Measurements from ENCODE around the gene MYOCOS.

The MYOCOS gene

GRCh38 chr1:171606402-171606941 is 15.6 kb upstream of the MYOCOS start:
- Histone ChIP-seq H3K27me3 (ENCODE audit: insufficient read depth, low read length, poor library complexity, severe bottlenecking) (no peaks in the 10 kb centered on the region), H3K4me2 (ENCODE audit: low read depth, low read length, poor library complexity, severe bottlenecking) (no peak overlapping the region), H3K36me3 (ENCODE audit: insufficient read depth, low read length) (no peaks in the 10 kb centered on the region), H3F3A (ENCODE audit: low read depth) (no peaks in the 10 kb centered on the region), H3K9ac (ENCODE audit: low read depth, low read length, poor library complexity, severe bottlenecking) (no peak overlapping the region), H3K9me3 (ENCODE audit: insufficient read depth, low read depth, low read length) (no peaks in the 10 kb centered on the region), H3K9me2 (replicated peaks; ENCODE audit: low read depth, low read length) (no peaks in the 10 kb centered on the region), H3K4me3 (ENCODE audit: low read length, poor library complexity, severe bottlenecking) (no peak overlapping the region), H3K4me1 (ENCODE audit: insufficient read depth, low read length, poor library complexity, severe bottlenecking) (no peaks in the 10 kb centered on the region), H2AFZ (ENCODE audit: low read length) (no peak overlapping the region), H3K79me2 (ENCODE audit: insufficient read depth, low read length) (no peaks in the 10 kb centered on the region), H4K20me1 (ENCODE audit: insufficient read depth, low read length, poor library complexity, severe bottlenecking) (no peaks in the 10 kb centered on the region)
- TF ChIP-seq, protein P1, sequence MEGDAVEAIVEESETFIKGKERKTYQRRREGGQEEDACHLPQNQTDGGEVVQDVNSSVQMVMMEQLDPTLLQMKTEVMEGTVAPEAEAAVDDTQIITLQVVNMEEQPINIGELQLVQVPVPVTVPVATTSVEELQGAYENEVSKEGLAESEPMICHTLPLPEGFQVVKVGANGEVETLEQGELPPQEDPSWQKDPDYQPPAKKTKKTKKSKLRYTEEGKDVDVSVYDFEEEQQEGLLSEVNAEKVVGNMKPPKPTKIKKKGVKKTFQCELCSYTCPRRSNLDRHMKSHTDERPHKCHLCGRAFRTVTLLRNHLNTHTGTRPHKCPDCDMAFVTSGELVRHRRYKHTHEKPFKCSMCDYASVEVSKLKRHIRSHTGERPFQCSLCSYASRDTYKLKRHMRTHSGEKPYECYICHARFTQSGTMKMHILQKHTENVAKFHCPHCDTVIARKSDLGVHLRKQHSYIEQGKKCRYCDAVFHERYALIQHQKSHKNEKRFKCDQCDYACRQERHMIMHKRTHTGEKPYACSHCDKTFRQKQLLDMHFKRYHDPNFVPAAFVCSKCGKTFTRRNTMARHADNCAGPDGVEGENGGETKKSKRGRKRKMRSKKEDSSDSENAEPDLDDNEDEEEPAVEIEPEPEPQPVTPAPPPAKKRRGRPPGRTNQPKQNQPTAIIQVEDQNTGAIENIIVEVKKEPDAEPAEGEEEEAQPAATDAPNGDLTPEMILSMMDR (conservative IDR thresholded peaks at IDR 0.05; ENCODE audit: low read length) = no peak
- no peak for TF ChIP-seq EZH2phosphoT487 (IDR thresholded peaks at IDR 0.05; ENCODE audit: borderline replicate concordance)

DNA sequence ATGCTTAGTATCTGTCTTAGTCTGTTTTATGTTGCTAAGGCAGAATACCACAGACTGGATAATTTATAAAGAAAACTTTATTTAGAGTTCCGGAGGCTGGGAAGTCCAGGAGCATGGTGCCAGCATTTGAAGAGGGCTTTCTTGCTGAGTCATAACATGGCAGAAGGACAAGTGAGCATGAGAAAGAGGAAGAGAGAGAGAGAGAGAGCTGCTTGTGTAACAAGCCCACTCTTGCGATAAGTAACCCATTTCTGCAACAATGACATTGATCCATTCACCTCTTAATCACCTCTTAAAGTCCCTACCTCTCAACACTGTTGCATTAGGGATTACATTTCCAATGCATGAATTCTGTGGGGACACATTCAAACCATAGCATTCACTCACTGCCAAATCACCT is 11.7 kb upstream of the MYOCOS start:
- no peak overlapping the region for H3K9ac ChIP-seq (ENCODE audit: low read depth, low read length, poor library complexity, severe bottlenecking)
- no peaks in the 10 kb centered on the region for H3K4me1 ChIP-seq (ENCODE audit: insufficient read depth, low read length, poor library complexity, severe bottlenecking)
- no peaks in the 10 kb centered on the region for H3K9me3 ChIP-seq (ENCODE audit: insufficient read depth, low read depth, low read length)
- no peak overlapping the region for H3K4me2 ChIP-seq (ENCODE audit: low read depth, low read length, poor library complexity, severe bottlenecking)
- H3K27me3 ChIP-seq (ENCODE audit: insufficient read depth, low read length, poor library complexity, severe bottlenecking) = no peaks in the 10 kb centered on the region
- no peak overlapping the region for H3K4me3 ChIP-seq (ENCODE audit: low read length, poor library complexity, severe bottlenecking)
- H4K20me1 ChIP-seq (ENCODE audit: insufficient read depth, low read length, poor library complexity, severe bottlenecking) = no peaks in the 10 kb centered on the region
- H3F3A ChIP-seq (ENCODE audit: low read depth) = no peaks in the 10 kb centered on the region
- no peaks in the 10 kb centered on the region for H3K9me2 ChIP-seq (replicated peaks; ENCODE audit: low read depth, low read length)
- H3K79me2 ChIP-seq (ENCODE audit: insufficient read depth, low read length) = no peaks in the 10 kb centered on the region
- H3K36me3 ChIP-seq (ENCODE audit: insufficient read depth, low read length) = no peaks in the 10 kb centered on the region
- TF ChIP-seq, protein P1 (conservative IDR thresholded peaks at IDR 0.05; ENCODE audit: low read length) = no peak
- TF ChIP-seq EZH2phosphoT487 (IDR thresholded peaks at IDR 0.05; ENCODE audit: borderline replicate concordance) = no peak
- no peak overlapping the region for H2AFZ ChIP-seq (ENCODE audit: low read length)

DNA sequence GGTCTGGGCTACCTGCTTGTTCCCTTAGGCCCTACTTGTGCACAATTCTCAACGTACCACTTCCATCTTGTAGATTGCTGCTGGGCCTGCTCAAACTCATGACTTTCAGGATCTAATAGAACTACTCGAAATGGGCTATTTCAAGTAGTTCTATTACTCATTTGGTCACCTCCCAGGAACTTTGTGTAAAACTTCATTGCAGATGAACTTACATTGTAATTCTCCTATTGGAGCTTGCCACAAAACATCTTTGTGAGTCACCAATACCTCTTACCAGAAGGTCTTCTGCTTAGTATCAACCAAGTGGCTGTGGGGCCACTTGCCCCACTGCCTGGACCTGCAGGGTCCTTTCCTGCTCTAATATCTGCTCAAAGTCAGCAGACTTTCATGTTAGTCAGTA is 10.7 kb upstream of the MYOCOS start:
- Histone ChIP-seq H3K4me1 (ENCODE audit: insufficient read depth, low read length, poor library complexity, severe bottlenecking) (no peaks in the 10 kb centered on the region), H3K4me3 (ENCODE audit: low read length, poor library complexity, severe bottlenecking) (no peak overlapping the region), H3K9me2 (replicated peaks; ENCODE audit: low read depth, low read length) (no peaks in the 10 kb centered on the region), H4K20me1 (ENCODE audit: insufficient read depth, low read length, poor library complexity, severe bottlenecking) (no peaks in the 10 kb centered on the region), H3K36me3 (ENCODE audit: insufficient read depth, low read length) (no peaks in the 10 kb centered on the region), H3K27me3 (ENCODE audit: insufficient read depth, low read length, poor library complexity, severe bottlenecking) (no peaks in the 10 kb centered on the region), H2AFZ (ENCODE audit: low read length) (no peak overlapping the region), H3K4me2 (ENCODE audit: low read depth, low read length, poor library complexity, severe bottlenecking) (no peak overlapping the region), H3K9ac (ENCODE audit: low read depth, low read length, poor library complexity, severe bottlenecking) (no peak overlapping the region), H3K9me3 (ENCODE audit: insufficient read depth, low read depth, low read length) (no peaks in the 10 kb centered on the region), H3K79me2 (ENCODE audit: insufficient read depth, low read length) (no peaks in the 10 kb centered on the region), H3F3A (ENCODE audit: low read depth) (no peaks in the 10 kb centered on the region)
- TF ChIP-seq, protein P1 (conservative IDR thresholded peaks at IDR 0.05; ENCODE audit: low read length) = no peak
- no peak for TF ChIP-seq EZH2phosphoT487 (IDR thresholded peaks at IDR 0.05; ENCODE audit: borderline replicate concordance)
